ENCODE data around the gene TMEM107. TPM values are rescaled to one million over a fixed set of nuclear protein-coding genes. Genes with fewer than 3 reads are reported as not detected.
"Not testable (repeated sequence)": the region's sequence is repeated elsewhere in the genome, so short reads cannot be mapped to it uniquely, and the experiment has no call there.

Gene TMEM107
- total RNA-seq, 2 experiments from 2014 or later: 33.4 to 35.9 TPM

- ChIA-PET CTCF (interaction anchor here (0.7 to 1.7 kb wide), 7 partner anchors 10 to 75 kb away, joined by 3 to 11 read pairs (median 3); partner anchors contain the start of gene PFAS), POLR2A (interaction anchor here (0.7 to 6.8 kb wide), 44 partner anchors 13 to 775 kb away, joined by 3 to 476 read pairs (median 7); partner anchors contain the start of genes ALOXE3, AURKB, BORCS6 and CTC1)
- TF ChIP-seq CTCF (IDR thresholded peaks at IDR 0.05): no peak
- intact Hi-C loops (cut with micrococcal nuclease): no loop called here
- H3K36me3 Mint-ChIP-seq (ENCODE audit: low read depth): no peaks in the 10 kb centered on the region
- no peak for DNase-seq
- no peaks in the 10 kb centered on the region for H3K27me3 Mint-ChIP-seq
- peak overlapping the region; percentile 100 for H3K27ac Mint-ChIP-seq
- peaks cover 39% of the 10 kb centered on the region for H3K4me1 Mint-ChIP-seq (ENCODE audit: low read depth)
- H3K4me3 Mint-ChIP-seq: peak overlapping the region; percentile 89
- ATAC-seq: no peak
- no peaks in the 10 kb centered on the region for H3K9me3 Mint-ChIP-seq
Measured at GRCh38 chr17:8173871-8174322, 2.3 kb downstream of the TMEM107 start.

GRCh38 chr17:8173056-8173870, 2.9 kb downstream of the TMEM107 start:
- Mint-ChIP-seq H3K4me3 (peak overlapping the region; percentile 89), H3K9me3 (no peaks in the 10 kb centered on the region), H3K4me1 (ENCODE audit: low read depth) (peaks cover 39% of the 10 kb centered on the region), H3K27ac (peak overlapping the region; percentile 100), H3K27me3 (no peaks in the 10 kb centered on the region), H3K36me3 (ENCODE audit: low read depth) (no peaks in the 10 kb centered on the region)
- POLR2A ChIA-PET: interaction anchor here (0.6 to 6.8 kb wide), 47 partner anchors 13 to 776 kb away, joined by 3 to 476 read pairs (median 6); partner anchors contain the start of genes ALOXE3, AURKB, BORCS6 and CTC1
- no peak for TF ChIP-seq CTCF (IDR thresholded peaks at IDR 0.05)
- CTCF ChIA-PET: interaction anchor here (0.7 to 1.7 kb wide), 9 partner anchors 9 to 204 kb away, joined by 3 to 11 read pairs (median 3); partner anchors contain the start of genes KRABD2 and PFAS
- peak; percentile 86 for ATAC-seq
- DNase-seq: peak; percentile 96
- intact Hi-C loops (cut with micrococcal nuclease): no loop called here

GRCh38 chr17:8170186-8170585, 6.0 kb downstream of the TMEM107 start:
- H3K27ac Mint-ChIP-seq; H3K27me3 Mint-ChIP-seq; DNase-seq; ATAC-seq; H3K4me3 Mint-ChIP-seq; intact Hi-C loops (cut with micrococcal nuclease); H3K9me3 Mint-ChIP-seq; H3K36me3 Mint-ChIP-seq (ENCODE audit: low read depth): not testable (repeated sequence)
- CTCF ChIA-PET: interaction anchor here (1.2 to 1.3 kb wide), 2 partner anchors 9 to 10 kb away, joined by 3 read pairs; no protein-coding TSS in a partner anchor
- POLR2A ChIA-PET: interaction anchor here (5.9 kb wide), 1 partner anchor 16 kb away, joined by 476 read pairs; the partner anchor contains the start of genes PER1 and VAMP2
- peaks cover 25% of the 10 kb centered on the region for H3K4me1 Mint-ChIP-seq (ENCODE audit: low read depth)

- TF ChIP-seq CTCF (IDR thresholded peaks at IDR 0.05): no peak
- H3K4me1 Mint-ChIP-seq (ENCODE audit: low read depth): peaks cover 24% of the 10 kb centered on the region
- H3K9me3 Mint-ChIP-seq: no peaks in the 10 kb centered on the region
- POLR2A ChIA-PET: interaction anchor here (0.6 to 1.8 kb wide), 10 partner anchors 8 to 43 kb away, joined by 3 to 5 read pairs (median 4); partner anchors contain the start of genes AURKB and HES7
- ATAC-seq (no peak), DNase-seq (no peak)
- intact Hi-C loops (cut with micrococcal nuclease): no loop called here
- no peak overlapping the region for H3K27ac Mint-ChIP-seq
- H3K36me3 Mint-ChIP-seq (ENCODE audit: low read depth): no peaks in the 10 kb centered on the region
- H3K27me3 Mint-ChIP-seq: no peaks in the 10 kb centered on the region
- H3K4me3 Mint-ChIP-seq: no peak overlapping the region
- CTCF ChIA-PET: interaction anchor here (0.9 to 2.1 kb wide), 4 partner anchors 8 to 49 kb away, joined by 3 to 7 read pairs (median 4); no protein-coding TSS in a partner anchor
Measured at GRCh38 chr17:8167526-8167925, 8.7 kb downstream of the TMEM107 start.

- no peaks in the 10 kb centered on the region for H3K27me3 Mint-ChIP-seq
- H3K4me1 Mint-ChIP-seq (ENCODE audit: low read depth): peaks cover 24% of the 10 kb centered on the region
- no peak overlapping the region for H3K4me3 Mint-ChIP-seq
- CTCF ChIA-PET: interaction anchor here (1.8 to 2.1 kb wide), 2 partner anchors 19 to 48 kb away, joined by 4 to 7 read pairs; no protein-coding TSS in a partner anchor
- TF ChIP-seq CTCF (IDR thresholded peaks at IDR 0.05): no peak
- POLR2A ChIA-PET: interaction anchor here (1.1 to 1.8 kb wide), 2 partner anchors 13 to 15 kb away, joined by 3 to 5 read pairs; no protein-coding TSS in a partner anchor
- H3K27ac Mint-ChIP-seq: peak overlapping the region; percentile 21
- DNase-seq (no peak), ATAC-seq (no peak)
- intact Hi-C loops (cut with micrococcal nuclease): no loop called here
- H3K9me3 Mint-ChIP-seq: no peaks in the 10 kb centered on the region
- H3K36me3 Mint-ChIP-seq (ENCODE audit: low read depth): peaks cover 3% of the 10 kb centered on the region
Measured at GRCh38 chr17:8166731-8167130, 9.4 kb downstream of the TMEM107 start.

Measured in activated CD8-positive, alpha-beta T cell treated with anti-CD3 and anti-CD28 coated beads for 36 hours (primary cell).